Measurements from ENCODE around the gene TRAPPC11. TPM values are rescaled to one million over a fixed set of nuclear protein-coding genes. Genes with fewer than 3 reads are reported as not detected.

TRAPPC11 gene
- total RNA-seq, 1 donor from 2014 or later = 22.7 TPM

- no peak for ATAC-seq
Measured at GRCh38 chr4:183638436-183638835, 20.7 kb upstream of the TRAPPC11 start.

GRCh38 chr4:183639291-183639690 lies 19.8 kb upstream of the TRAPPC11 start:
- ATAC-seq = no peak

- ATAC-seq = no peak
Measured at GRCh38 chr4:183645326-183645725, 13.8 kb upstream of the TRAPPC11 start.

- no peak for ATAC-seq
Measured at GRCh38 chr4:183657564-183657963, 1.5 kb upstream of the TRAPPC11 start.

- peak; percentile 41 for ATAC-seq
Measured at GRCh38 chr4:183658362-183659028, 598 bp upstream of the TRAPPC11 start.

GRCh38 chr4:183659872-183660242 lies 764 bp downstream of the TRAPPC11 start:
- ATAC-seq = no peak

- ATAC-seq = no peak
Measured at GRCh38 chr4:183666088-183666487, 7.0 kb downstream of the TRAPPC11 start.

- no peak for ATAC-seq
Measured at GRCh38 chr4:183670251-183670650, 11.2 kb downstream of the TRAPPC11 start.

GRCh38 chr4:183670960-183671555 lies 12.0 kb downstream of the TRAPPC11 start:
- ATAC-seq = no peak

GRCh38 chr4:183674153-183674552 lies 15.1 kb downstream of the TRAPPC11 start:
- no peak for ATAC-seq

- no peak for ATAC-seq
Measured at GRCh38 chr4:183675625-183676024, 16.5 kb downstream of the TRAPPC11 start.

GRCh38 chr4:183681119-183681518 lies 22.0 kb downstream of the TRAPPC11 start:
- no peak for ATAC-seq

GRCh38 chr4:183686461-183686860 lies 27.4 kb downstream of the TRAPPC11 start:
- ATAC-seq = no peak

- no peak for ATAC-seq
Measured at GRCh38 chr4:183688216-183688615, 29.1 kb downstream of the TRAPPC11 start.

- no peak for ATAC-seq
Measured at GRCh38 chr4:183691006-183691405, 31.9 kb downstream of the TRAPPC11 start.

GRCh38 chr4:183691897-183692296 lies 32.8 kb downstream of the TRAPPC11 start:
- no peak for ATAC-seq

- ATAC-seq = no peak
Measured at GRCh38 chr4:183698909-183699308, 39.8 kb downstream of the TRAPPC11 start.

GRCh38 chr4:183700407-183700806 lies 41.3 kb downstream of the TRAPPC11 start:
- ATAC-seq = no peak

- ATAC-seq = no peak
Measured at GRCh38 chr4:183702492-183702891, 43.4 kb downstream of the TRAPPC11 start.

GRCh38 chr4:183714626-183715025 lies 55.5 kb downstream of the TRAPPC11 start:
- no peak for ATAC-seq

GRCh38 chr4:183716302-183716701 lies 57.2 kb downstream of the TRAPPC11 start:
- no peak for ATAC-seq

GRCh38 chr4:183718876-183719275 lies 59.8 kb downstream of the TRAPPC11 start:
- no peak for ATAC-seq

GRCh38 chr4:183721207-183722081 lies 62.4 kb downstream of the TRAPPC11 start:
- no peak for ATAC-seq
